Measurements from ENCODE around the gene CDH9. TPM values are rescaled to one million over a fixed set of nuclear protein-coding genes. Genes with fewer than 3 reads are reported as not detected.
"Not testable (repeated sequence)": the region's sequence is repeated elsewhere in the genome, so short reads cannot be mapped to it uniquely, and the experiment has no call there.

Gene CDH9
- total RNA-seq, 1 donor, result 2.7 TPM

- DNase-seq (ENCODE audit: low read depth in 2 of 3, low spot score in 2 of 3), result no peak
Measured at GRCh38 chr5:26955161-26955560, 83.2 kb downstream of the CDH9 start.

- no peak for DNase-seq (ENCODE audit: low read depth in 2 of 3, low spot score in 2 of 3)
Measured at GRCh38 chr5:26948921-26949320, 89.5 kb downstream of the CDH9 start.

DNA sequence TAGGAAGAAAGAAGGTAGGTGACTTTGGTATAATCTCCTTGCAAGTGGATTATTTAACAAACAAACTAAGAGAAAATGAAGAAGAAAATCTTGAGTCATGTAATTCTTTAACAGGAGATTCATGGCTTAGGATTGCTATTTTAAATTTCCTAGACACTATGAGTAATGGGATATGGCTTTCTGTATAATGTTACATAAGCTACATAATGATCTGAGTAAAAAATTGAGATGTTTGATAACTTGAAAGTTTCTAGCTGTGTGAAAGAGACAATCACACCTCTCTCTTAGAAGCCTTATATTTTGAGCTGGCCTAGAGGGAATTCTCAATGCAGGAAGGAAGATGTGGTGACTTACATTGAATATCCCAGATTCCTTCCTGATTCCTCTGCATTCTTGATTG is 92.5 kb downstream of the CDH9 start:
- DNase-seq (ENCODE audit: low read depth in 2 of 3, low spot score in 2 of 3), result no peak

GRCh38 chr5:26942481-26942880 is 95.9 kb downstream of the CDH9 start:
- no peak for DNase-seq (ENCODE audit: low read depth in 2 of 3, low spot score in 2 of 3)

DNA sequence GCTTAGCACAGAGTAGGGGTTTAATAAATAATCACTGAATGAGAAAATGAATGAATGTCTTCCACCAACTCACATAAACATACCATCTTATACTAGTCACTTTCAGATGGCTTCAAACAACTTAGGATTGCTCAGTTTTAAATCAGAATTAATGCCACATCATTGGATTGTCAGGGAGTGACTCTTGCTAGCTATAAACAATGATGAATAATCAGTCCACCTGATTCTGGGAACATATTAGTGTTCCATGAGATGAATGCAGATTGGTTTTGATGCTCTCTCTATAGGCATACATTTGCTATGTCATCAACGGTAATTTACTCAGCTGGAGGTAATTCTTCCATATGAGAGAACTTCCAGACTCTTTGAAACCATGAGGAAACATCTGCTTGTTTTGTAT is 97.4 kb downstream of the CDH9 start:
- DNase-seq (ENCODE audit: low read depth in 2 of 3, low spot score in 2 of 3), result no peak

DNA sequence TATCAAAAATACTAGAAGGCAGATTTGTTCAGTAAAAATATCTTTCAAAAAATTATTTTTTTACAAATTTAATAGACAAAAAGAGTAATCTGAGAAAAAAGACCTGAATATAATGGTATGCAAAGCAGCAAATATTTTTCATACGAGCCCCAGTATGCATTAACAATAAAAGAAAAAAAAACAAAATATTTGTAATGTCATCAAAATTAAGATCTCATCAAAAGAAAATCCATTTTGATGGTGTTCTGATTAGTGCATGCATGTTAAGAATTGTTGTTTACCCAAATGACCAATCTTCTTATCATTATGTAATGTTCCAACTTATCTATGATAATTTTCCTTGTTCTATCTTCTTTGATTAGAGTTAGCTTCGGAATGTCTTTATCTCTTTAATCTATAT is 106.1 kb downstream of the CDH9 start:
- DNase-seq (ENCODE audit: low read depth in 2 of 3, low spot score in 2 of 3), result no peak

- DNase-seq (ENCODE audit: low read depth in 2 of 3, low spot score in 2 of 3), result no peak
Measured at GRCh38 chr5:26921439-26921838, 116.9 kb downstream of the CDH9 start.

- no peak for DNase-seq (ENCODE audit: low read depth in 2 of 3, low spot score in 2 of 3)
Measured at GRCh38 chr5:26903469-26903868, 134.9 kb downstream of the CDH9 start.

DNA sequence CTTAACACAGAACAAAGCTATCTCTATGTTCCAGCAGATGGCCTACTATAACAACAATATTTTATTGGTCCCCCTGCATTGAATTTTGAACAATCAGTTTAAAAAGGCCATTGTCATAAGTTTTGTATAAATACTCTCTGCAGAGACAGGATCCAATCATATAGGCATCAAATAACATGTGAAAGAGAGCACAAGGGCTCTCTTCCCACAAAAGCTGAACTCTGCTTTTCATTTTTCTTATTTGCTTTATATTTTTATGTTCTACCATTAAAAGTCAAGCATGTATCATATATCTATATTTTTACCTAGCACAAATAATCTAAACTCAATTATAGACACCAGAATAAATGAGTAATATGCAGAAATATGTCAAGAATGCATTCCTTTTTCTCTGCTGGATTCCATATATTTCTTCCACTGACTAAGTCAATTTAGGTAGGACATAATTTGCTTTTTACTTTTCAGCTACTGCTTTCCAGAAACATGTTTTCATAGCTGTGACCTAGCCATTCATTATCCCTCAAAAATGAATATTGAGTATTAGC is 143.6 kb downstream of the CDH9 start:
- no peak for DNase-seq (ENCODE audit: low read depth in 2 of 3, low spot score in 2 of 3)

- no peak for DNase-seq (ENCODE audit: low read depth in 2 of 3, low spot score in 2 of 3)
Measured at GRCh38 chr5:26893078-26893477, 145.3 kb downstream of the CDH9 start.

DNA sequence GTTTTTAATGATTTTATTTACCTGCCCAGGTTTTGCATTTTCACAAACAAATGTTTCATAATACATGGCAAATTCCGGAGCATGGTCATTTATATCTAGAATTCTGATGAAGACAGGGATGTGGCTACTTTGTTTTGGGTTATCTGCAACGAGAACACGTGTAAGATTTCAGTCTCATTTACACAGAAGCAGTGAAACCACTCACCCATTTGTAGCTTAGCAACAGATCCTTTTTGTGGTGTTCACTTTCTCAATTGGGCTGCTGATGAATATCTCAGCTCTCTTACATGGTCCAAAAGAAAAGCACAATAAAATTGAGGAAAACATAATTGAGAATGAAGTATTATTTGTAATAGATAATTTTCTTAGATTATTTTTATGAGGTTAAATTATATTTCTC is 148.6 kb downstream of the CDH9 start:
- DNase-seq (ENCODE audit: low read depth in 2 of 3, low spot score in 2 of 3), result no peak

- DNase-seq (ENCODE audit: low read depth in 2 of 3, low spot score in 2 of 3), result no peak
Measured at GRCh38 chr5:26884481-26884880, 153.9 kb downstream of the CDH9 start.

GRCh38 chr5:26883375-26883774 is 155.0 kb downstream of the CDH9 start:
- DNase-seq (ENCODE audit: low read depth in 2 of 3, low spot score in 2 of 3), result no peak

DNA sequence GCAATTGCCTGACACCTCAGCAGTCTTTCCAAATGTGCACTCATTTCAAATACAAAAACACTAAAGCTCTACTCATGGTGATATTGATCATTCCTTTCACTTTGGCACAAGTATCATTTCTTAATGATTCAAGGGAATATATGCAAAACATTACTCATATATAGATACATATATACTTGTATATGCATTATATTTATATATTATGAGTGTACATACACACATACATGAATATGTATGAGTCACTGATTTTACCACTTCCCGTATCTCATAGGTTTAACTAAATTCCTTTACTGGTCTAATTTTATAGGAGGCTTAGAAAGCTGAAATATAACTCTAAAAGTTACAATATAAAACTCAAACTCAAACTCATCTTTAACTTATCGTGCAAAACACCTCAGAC is 156.5 kb downstream of the CDH9 start:
- DNase-seq (ENCODE audit: low read depth in 2 of 3, low spot score in 2 of 3), result no peak

GRCh38 chr5:26877154-26877553 is 161.2 kb downstream of the CDH9 start:
- DNase-seq (ENCODE audit: low read depth in 2 of 3, low spot score in 2 of 3), result no peak

DNA sequence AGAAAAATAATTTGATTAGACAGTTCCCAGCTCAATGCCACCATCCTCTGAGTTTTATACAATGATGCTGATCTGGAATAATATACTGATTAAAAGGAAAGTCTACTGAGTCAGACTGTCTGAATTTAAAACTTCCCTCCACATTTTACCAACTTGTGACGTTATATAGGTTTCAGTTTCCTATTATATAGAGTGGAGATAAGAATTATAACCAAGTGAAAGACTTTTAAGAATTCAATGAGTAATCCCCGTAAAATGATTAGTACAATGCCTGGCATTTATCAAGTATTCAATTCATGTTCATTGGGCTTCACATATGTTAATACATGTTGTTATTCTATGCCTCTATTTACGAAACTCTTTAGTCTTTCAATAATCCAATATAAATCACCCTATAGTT is 166.0 kb downstream of the CDH9 start:
- no peak for DNase-seq (ENCODE audit: low read depth in 2 of 3, low spot score in 2 of 3)

DNA sequence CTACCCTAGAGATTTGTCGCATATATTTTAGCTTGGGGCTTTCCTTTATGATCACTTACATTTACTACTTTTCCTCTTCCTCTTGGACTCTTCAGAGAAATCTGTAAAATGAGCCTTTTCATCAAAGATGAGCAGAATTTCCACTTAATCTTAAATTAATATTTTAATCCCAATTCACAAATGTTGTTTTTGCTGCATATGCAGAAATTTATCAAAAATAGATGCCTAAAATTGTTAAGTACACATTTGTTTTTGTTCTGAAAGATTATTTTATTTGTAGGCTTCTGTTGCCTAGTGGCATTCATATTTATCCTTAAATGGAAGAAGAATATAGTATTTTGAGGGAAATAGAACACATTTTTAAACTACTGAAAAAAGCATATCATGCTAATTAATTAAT is 168.6 kb downstream of the CDH9 start:
- no peak for DNase-seq (ENCODE audit: low read depth in 2 of 3, low spot score in 2 of 3)

DNA sequence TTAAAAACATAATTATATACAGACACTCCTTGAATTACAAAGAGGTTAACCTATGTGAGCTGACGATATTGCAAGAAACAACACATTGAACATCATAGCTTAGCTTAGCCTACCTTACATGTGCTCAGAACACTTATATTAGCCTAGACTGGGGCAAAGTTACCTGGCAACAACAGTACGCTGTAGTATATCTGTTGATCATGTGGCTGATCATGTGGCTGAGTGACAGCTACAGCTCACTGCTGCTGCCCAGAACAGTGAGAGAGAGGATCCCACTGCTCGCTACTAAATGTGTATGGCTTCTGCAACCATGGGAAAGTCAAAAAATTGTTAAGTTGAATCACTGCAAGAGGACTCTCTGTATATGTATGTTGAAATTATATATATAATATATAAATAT is 169.9 kb downstream of the CDH9 start:
- no peak for DNase-seq (ENCODE audit: low read depth in 2 of 3, low spot score in 2 of 3)

GRCh38 chr5:26864061-26864460 is 174.3 kb downstream of the CDH9 start:
- no peak for DNase-seq (ENCODE audit: low read depth in 2 of 3, low spot score in 2 of 3)

DNA sequence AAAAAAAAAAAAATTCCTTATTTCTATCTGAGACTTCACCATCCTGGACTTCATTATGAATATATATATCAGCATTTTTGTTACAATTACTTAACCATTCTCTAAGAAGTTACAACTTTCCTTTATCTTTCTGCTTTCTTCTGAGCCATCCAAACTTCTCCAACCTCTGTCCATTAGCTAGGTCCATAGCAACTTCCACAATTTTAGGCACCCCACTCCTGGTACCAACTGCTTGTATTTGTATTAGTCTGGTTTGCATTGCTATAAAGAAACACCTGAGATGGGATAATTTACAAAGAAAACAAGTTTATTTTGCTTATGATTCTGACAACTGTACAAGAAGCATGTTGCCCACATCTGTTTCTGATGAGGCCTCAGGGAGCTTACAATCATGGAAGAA is 182.1 kb downstream of the CDH9 start:
- DNase-seq (ENCODE audit: low read depth in 2 of 3, low spot score in 2 of 3), result no peak

DNA sequence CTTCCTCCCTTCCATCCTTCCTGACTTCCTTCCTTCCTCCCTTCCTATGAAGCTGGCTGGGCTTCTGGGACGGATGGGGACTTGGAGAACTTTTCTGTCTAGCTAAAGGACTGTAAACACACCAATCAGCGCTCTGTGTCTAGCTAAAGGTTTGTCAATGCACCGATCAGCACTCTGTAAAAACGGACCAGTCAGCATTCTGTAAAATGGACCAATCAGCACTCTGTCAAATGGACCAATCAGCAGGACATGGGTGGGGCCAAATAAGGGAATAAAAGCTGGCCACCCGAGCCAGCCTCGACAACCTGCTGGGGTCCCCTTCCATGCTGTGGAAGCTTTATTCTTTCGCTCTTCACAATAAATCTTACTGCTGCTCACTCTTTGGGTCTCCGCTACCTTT is 185.9 kb downstream of the CDH9 start:
- DNase-seq (ENCODE audit: low read depth in 2 of 3, low spot score in 2 of 3), result not testable (repeated sequence)

- no peak for DNase-seq (ENCODE audit: low read depth in 2 of 3, low spot score in 2 of 3)
Measured at GRCh38 chr5:26847041-26847736, 191.2 kb downstream of the CDH9 start.

DNA sequence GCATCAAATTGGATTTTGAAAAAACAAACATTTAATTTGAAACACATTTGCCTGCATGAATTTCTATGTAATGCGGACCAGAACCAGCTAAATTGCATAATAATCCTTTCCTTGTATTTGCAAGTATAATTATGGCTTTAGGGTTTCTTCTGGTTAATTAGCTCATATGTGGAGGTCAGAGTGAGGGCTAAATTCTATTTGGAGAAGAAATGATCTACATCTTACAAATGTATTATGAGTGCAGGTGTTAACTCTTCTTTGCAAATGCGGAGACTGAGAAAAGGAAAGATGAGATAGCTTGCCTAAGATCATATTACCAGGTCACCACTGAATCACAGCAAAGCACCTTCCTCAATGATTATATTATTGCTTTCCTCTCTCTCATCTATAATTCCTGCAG is 194.7 kb downstream of the CDH9 start:
- no peak for DNase-seq (ENCODE audit: low read depth in 2 of 3, low spot score in 2 of 3)

Measured in hematopoietic multipotent progenitor cell (in vitro differentiated cells).